Measurements from ENCODE around the gene RNF208. TPM values are rescaled to one million over a fixed set of nuclear protein-coding genes. Genes with fewer than 3 reads are reported as not detected.

Gene RNF208
- total and polyA plus RNA-seq, 10 of the 15 experiments (the other 5 are each of a cell fraction or from before 2014, with no cell fraction given) = 0.06 to 10.7 (median 0.77) TPM

GRCh38 chr9:137232510-137232909 is 10.5 kb upstream of the RNF208 start (continued):
- TF ChIP-seq ZBTB11 (CRISPR knock-in tag; IDR thresholded peaks at IDR 0.05) = no peak
- no peak for TF ChIP-seq TAF1 (IDR thresholded peaks at IDR 0.05; ENCODE audit: borderline replicate concordance, low read depth, low read length)
- no peak for TF ChIP-seq NR2C2 (IDR thresholded peaks at IDR 0.05; ENCODE audit: borderline replicate concordance, control insufficient read depth, insufficient read length, low read depth)
- TF ChIP-seq EZH2 (IDR thresholded peaks at IDR 0.05; ENCODE audit: borderline replicate concordance, control insufficient read depth, low read depth, low read length) = no peak
- TF ChIP-seq CEBPB (IDR thresholded peaks at IDR 0.05; ENCODE audit: borderline replicate concordance in 1 of 2, low read depth in 2 of 2, low read length in 2 of 2) = no peak
- TF ChIP-seq RAD21 (IDR thresholded peaks at IDR 0.05; ENCODE audit: insufficient read depth, low read depth, low read length) = no peak

- H2AFZ ChIP-seq (ENCODE audit: control insufficient read depth, low read depth, low read length) = no peak overlapping the region
- H3K79me2 ChIP-seq (ENCODE audit: control insufficient read depth, insufficient read depth, low read length) = no peaks in the 10 kb centered on the region
- ATAC-seq (no peak), FAIRE-seq (no peak), DNase-seq (ENCODE audit: low read depth, low spot score) (no peak)
- no peak overlapping the region for H3K4me2 ChIP-seq (ENCODE audit: control insufficient read depth, insufficient read depth)
- no peaks in the 10 kb centered on the region for H3K9me3 ChIP-seq (replicated peaks; ENCODE audit: control insufficient read depth, insufficient read depth, low read length)
- peaks cover 11% of the 10 kb centered on the region for H3K4me1 ChIP-seq (ENCODE audit: control insufficient read depth, insufficient read depth, low read length)
- no TSS peak for BruUV-seq (replicated peaks)
- no peak overlapping the region for H3K9ac ChIP-seq (ENCODE audit: control insufficient read depth, insufficient read depth, low read length)
- ChIA-PET CTCF (no interaction called here), RAD21 (ENCODE audit: unreplicated experiment) (no interaction called here), SMC1A (ENCODE audit: uncharacterized antibody, unreplicated experiment) (no interaction called here), POLR2A (no interaction called here)
- WGBS (ENCODE audit: insufficient coverage, insufficient replicate concordance, low lambda C conversion rate, missing lambda C conversion rate) = 26% methylated on average over 10 of the region's 10 CpGs
- no peak overlapping the region for H3K27ac ChIP-seq (ENCODE audit: control insufficient read depth, insufficient read depth)
- no peaks in the 10 kb centered on the region for H3K27me3 ChIP-seq (replicated peaks in 1 of 2; ENCODE audit: control insufficient read depth in 2 of 2, insufficient read depth in 2 of 2, low read length in 1 of 2)
- no peaks in the 10 kb centered on the region for H3K36me3 ChIP-seq (ENCODE audit: control insufficient read depth in 2 of 2, insufficient read depth in 2 of 2, low read length in 1 of 2)
- in situ Hi-C loops (cut with MboI) (no loop called here), intact Hi-C loops (cut with micrococcal nuclease; ENCODE audit: unreplicated experiment) (no loop called here)
- H3K4me3 ChIP-seq = no peak overlapping the region
- no peaks in the 10 kb centered on the region for H4K20me1 ChIP-seq (ENCODE audit: control insufficient read depth, insufficient read depth)
- TF ChIP-seq CBX3 (IDR thresholded peaks at IDR 0.05; ENCODE audit: borderline replicate concordance, low read depth) (no peak), ETV6 (conservative IDR thresholded peaks at IDR 0.05 in 1 of 2, IDR thresholded peaks at IDR 0.05 in 1 of 2; ENCODE audit: borderline replicate concordance in 1 of 2, low read depth in 1 of 2) (no peak), ASH2L (IDR thresholded peaks at IDR 0.05; ENCODE audit: borderline replicate concordance, low read depth) (no peak), GABPA (IDR thresholded peaks at IDR 0.05; ENCODE audit: low read depth) (no peak), RELB (IDR thresholded peaks at IDR 0.05; ENCODE audit: low read depth) (no peak), BCLAF1 (IDR thresholded peaks at IDR 0.05) (no peak), SUPT20H (IDR thresholded peaks at IDR 0.05; ENCODE audit: borderline replicate concordance, control insufficient read depth, low read depth, low read length) (no peak), ZZZ3 (IDR thresholded peaks at IDR 0.05; ENCODE audit: control insufficient read depth, insufficient read length, low read depth) (no peak), CREM (IDR thresholded peaks at IDR 0.05; ENCODE audit: low read depth) (no peak)
Measured at GRCh38 chr9:137232101-137232500, 10.1 kb upstream of the RNF208 start.
